GM19467 (cell line): ENCODE results near the gene PGM1.

ENCODE experiments used
- ATAC-seq: cut with Tn5 transposase; IDR thresholded peaks from one replicate; pipeline ENCODE4 v1.9.1; 2021; ENCODE audit warnings: mild to moderate bottlenecking, moderate library complexity; ENCODE audit not compliant: unreplicated experiment

PGM1 gene

GRCh38 chr1:63663873-63664272 is 70.7 kb downstream of the PGM1 start:
- ATAC-seq, result no peak

- no peak for ATAC-seq
Observed at GRCh38 chr1:63664742-63665141, 71.5 kb downstream of the PGM1 start.

GRCh38 chr1:63665410-63665809 is 72.2 kb downstream of the PGM1 start:
- no peak for ATAC-seq

GRCh38 chr1:63665824-63666223 is 72.6 kb downstream of the PGM1 start:
- no peak for ATAC-seq

GRCh38 chr1:63668298-63668697 is 75.1 kb downstream of the PGM1 start:
- ATAC-seq, result no peak

GRCh38 chr1:63669151-63669961 is 76.1 kb downstream of the PGM1 start:
- ATAC-seq, result no peak

- ATAC-seq, result no peak
Observed at GRCh38 chr1:63670164-63670563, 77.0 kb downstream of the PGM1 start.

GRCh38 chr1:63671514-63671913 is 78.3 kb downstream of the PGM1 start:
- no peak for ATAC-seq

- ATAC-seq, result no peak
Observed at GRCh38 chr1:63674238-63674864, 81.1 kb downstream of the PGM1 start.

GRCh38 chr1:63674865-63675419 is 81.7 kb downstream of the PGM1 start:
- no peak for ATAC-seq

- no peak for ATAC-seq
Observed at GRCh38 chr1:63675420-63675931, 82.3 kb downstream of the PGM1 start.

- ATAC-seq, result no peak
Observed at GRCh38 chr1:63677497-63677896, 84.3 kb downstream of the PGM1 start.

GRCh38 chr1:63678200-63678599 is 85.0 kb downstream of the PGM1 start:
- ATAC-seq, result no peak

GRCh38 chr1:63679076-63679475 is 85.9 kb downstream of the PGM1 start:
- ATAC-seq, result no peak

- no peak for ATAC-seq
Observed at GRCh38 chr1:63679589-63679988, 86.4 kb downstream of the PGM1 start.

- ATAC-seq, result no peak
Observed at GRCh38 chr1:63682936-63683335, 89.7 kb downstream of the PGM1 start.

GRCh38 chr1:63683759-63684158 is 90.5 kb downstream of the PGM1 start:
- ATAC-seq, result no peak

GRCh38 chr1:63686696-63687095 is 93.5 kb downstream of the PGM1 start:
- ATAC-seq, result no peak

GRCh38 chr1:63688302-63688890 is 95.2 kb downstream of the PGM1 start:
- no peak for ATAC-seq

- ATAC-seq, result no peak
Observed at GRCh38 chr1:63690966-63691700, 97.9 kb downstream of the PGM1 start.
